Memory B cell (primary cell): ENCODE results near the gene EXOC8.
A peak's percentile ranks its signal among the peaks of the same experiment; 100 is the strongest.

ENCODE experiments used
- ATAC-seq: fragments of 150-1000 bp; cut with Tn5 transposase; 2 replicates; pipeline ENCODE4 v1.10.0; 2021; ENCODE audit warnings: low read depth, mild to moderate bottlenecking, moderate library complexity
- DNase-seq, 2 donors: peaks; one replicate each; pipeline ENCODE4 v3.0.0; 2022; ENCODE audit warnings: low spot score in 2 of 2
- H3K27ac Mint-ChIP-seq: one replicate; pipeline ENCODE4 v1.8.0; 2022; ENCODE audit warnings: mild to moderate bottlenecking, moderate library complexity, mixed read lengths
- H3K27me3 Mint-ChIP-seq: one replicate; pipeline ENCODE4 v1.8.0; 2022; ENCODE audit warnings: mixed read lengths
- H3K36me3 Mint-ChIP-seq: one replicate; pipeline ENCODE4 v1.8.0; 2022; ENCODE audit warnings: mild to moderate bottlenecking, mixed read lengths
- H3K4me1 Mint-ChIP-seq: one replicate; pipeline ENCODE4 v1.8.0; 2022; ENCODE audit warnings: mixed read lengths
- H3K4me3 Mint-ChIP-seq: one replicate; pipeline ENCODE4 v1.8.0; 2022; ENCODE audit warnings: mild to moderate bottlenecking, moderate library complexity, mixed read lengths
- H3K9me3 Mint-ChIP-seq: one replicate; pipeline ENCODE4 v1.8.0; 2022; ENCODE audit warnings: mixed read lengths

Gene EXOC8

DNA sequence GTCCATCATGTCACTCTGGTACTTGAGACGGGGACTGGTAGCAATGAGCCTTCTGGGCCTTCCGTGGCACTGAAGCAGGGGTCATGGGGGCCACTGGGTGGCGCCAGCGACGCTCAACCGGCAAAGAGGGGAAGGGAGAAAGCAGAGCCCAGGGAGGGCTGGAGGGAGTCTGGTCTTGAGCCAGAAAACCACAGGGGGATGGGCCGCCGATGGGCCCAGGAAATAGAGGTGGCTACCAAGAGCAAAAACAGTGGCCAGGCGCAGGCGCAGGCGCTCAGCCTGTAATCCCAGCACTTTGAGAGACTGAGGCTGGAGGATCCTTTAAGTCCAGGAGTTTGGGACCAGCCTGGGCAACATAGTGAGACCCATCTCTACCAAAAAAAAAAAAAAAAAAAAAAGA is 21.8 kb downstream of the EXOC8 start:
- Mint-ChIP-seq H3K36me3 (peaks cover 3% of the 10 kb centered on the region), H3K9me3 (no peaks in the 10 kb centered on the region), H3K4me3 (no peak overlapping the region), H3K27ac (no peak overlapping the region), H3K27me3 (no peaks in the 10 kb centered on the region), H3K4me1 (peaks cover 4% of the 10 kb centered on the region)
- ATAC-seq (peak; percentile 82), DNase-seq (peak; percentile 21 to 30)

- no peaks in the 10 kb centered on the region for H3K9me3 Mint-ChIP-seq
- peaks cover 4% of the 10 kb centered on the region for H3K4me1 Mint-ChIP-seq
- H3K36me3 Mint-ChIP-seq = peaks cover 3% of the 10 kb centered on the region
- DNase-seq = no peak
- no peak for ATAC-seq
- no peak overlapping the region for H3K4me3 Mint-ChIP-seq
- no peaks in the 10 kb centered on the region for H3K27me3 Mint-ChIP-seq
- H3K27ac Mint-ChIP-seq = no peak overlapping the region
Measured at GRCh38 chr1:231313661-231314060, 24.0 kb downstream of the EXOC8 start.

- Mint-ChIP-seq H3K4me3 (no peak overlapping the region), H3K9me3 (no peaks in the 10 kb centered on the region), H3K36me3 (peaks cover 3% of the 10 kb centered on the region), H3K27me3 (no peaks in the 10 kb centered on the region), H3K27ac (no peak overlapping the region), H3K4me1 (peaks cover 4% of the 10 kb centered on the region)
- DNase-seq (no peak), ATAC-seq (no peak)
Measured at GRCh38 chr1:231312432-231312788, 25.2 kb downstream of the EXOC8 start.

DNA sequence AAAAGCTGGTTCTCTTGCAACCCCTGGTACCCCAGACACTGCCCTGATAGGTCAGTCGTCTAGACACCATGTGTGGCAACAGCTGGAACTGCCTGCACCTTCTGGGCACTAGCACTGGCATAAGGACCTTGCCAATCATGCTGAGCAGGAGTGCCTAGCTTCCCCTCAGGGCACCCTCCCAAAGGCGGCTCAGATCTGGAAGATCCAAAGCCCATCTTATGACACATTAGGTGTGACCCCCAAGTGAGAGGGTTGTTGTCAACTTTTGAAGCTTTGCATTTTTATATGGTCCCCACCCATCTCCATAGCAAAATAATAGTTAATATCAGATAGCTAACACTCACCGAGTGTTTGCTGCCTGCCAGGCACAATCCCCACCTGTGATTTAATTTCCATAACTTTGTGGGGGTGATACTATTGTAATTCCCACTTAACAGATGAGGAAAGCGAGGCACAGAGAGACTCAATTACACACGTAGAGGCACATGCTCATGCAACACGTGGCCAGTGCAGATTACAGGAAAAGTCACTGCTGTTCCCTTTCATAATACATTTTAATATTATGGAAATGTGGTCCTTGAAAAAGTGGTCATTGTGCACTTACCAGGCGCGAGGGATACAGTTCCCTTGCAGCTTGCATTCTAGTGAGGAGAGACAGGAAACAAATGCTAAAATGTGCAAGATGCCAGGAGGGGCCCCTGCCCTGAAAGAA is 25.8 kb downstream of the EXOC8 start:
- H3K4me1 Mint-ChIP-seq = peaks cover 4% of the 10 kb centered on the region
- H3K4me3 Mint-ChIP-seq = no peak overlapping the region
- DNase-seq (no peak), ATAC-seq (no peak)
- H3K27me3 Mint-ChIP-seq = no peaks in the 10 kb centered on the region
- peaks cover 3% of the 10 kb centered on the region for H3K36me3 Mint-ChIP-seq
- H3K9me3 Mint-ChIP-seq = no peaks in the 10 kb centered on the region
- no peak overlapping the region for H3K27ac Mint-ChIP-seq

GRCh38 chr1:231310391-231310934 is 27.2 kb downstream of the EXOC8 start:
- Mint-ChIP-seq H3K27me3 (no peaks in the 10 kb centered on the region), H3K4me1 (no peaks in the 10 kb centered on the region), H3K36me3 (peaks cover 3% of the 10 kb centered on the region), H3K9me3 (no peaks in the 10 kb centered on the region), H3K27ac (no peak overlapping the region), H3K4me3 (no peak overlapping the region)
- DNase-seq (no peak), ATAC-seq (no peak)

DNA sequence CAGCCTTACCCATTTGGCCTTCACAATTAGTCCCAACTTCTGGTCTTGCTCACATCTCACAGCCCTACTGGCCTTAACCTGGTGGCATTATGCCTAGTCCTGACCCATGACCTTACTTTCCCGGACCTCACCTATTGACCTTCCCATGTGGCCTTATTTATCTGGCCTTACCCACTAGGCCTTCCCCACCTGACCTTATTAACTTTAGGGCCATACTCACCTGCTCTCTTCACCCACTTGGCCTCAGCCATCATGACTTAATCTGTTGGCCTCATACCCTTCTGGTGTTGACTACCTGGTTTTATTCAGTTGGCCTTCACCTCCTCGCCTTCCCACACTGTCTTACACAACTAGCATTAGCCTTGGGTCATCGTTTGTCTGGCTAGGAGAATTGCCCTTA is 35.7 kb downstream of the EXOC8 start:
- Mint-ChIP-seq H3K27me3 (no peaks in the 10 kb centered on the region), H3K4me1 (no peaks in the 10 kb centered on the region)

GRCh38 chr1:231295938-231296337 is 41.7 kb downstream of the EXOC8 start:
- Mint-ChIP-seq H3K36me3 (no peaks in the 10 kb centered on the region), H3K4me1 (no peaks in the 10 kb centered on the region), H3K27ac (no peak overlapping the region), H3K4me3 (no peak overlapping the region), H3K27me3 (no peaks in the 10 kb centered on the region), H3K9me3 (no peaks in the 10 kb centered on the region)
- ATAC-seq (no peak), DNase-seq (no peak)

More for the DNA sequence above, 35.7 kb downstream of the EXOC8 start:
- no peaks in the 10 kb centered on the region for H3K9me3 Mint-ChIP-seq
- ATAC-seq (no peak), DNase-seq (no peak)
- no peak overlapping the region for H3K27ac Mint-ChIP-seq
- H3K36me3 Mint-ChIP-seq = no peaks in the 10 kb centered on the region
- no peak overlapping the region for H3K4me3 Mint-ChIP-seq

GRCh38 chr1:231286603-231287002 is 51.0 kb downstream of the EXOC8 start:
- no peaks in the 10 kb centered on the region for H3K36me3 Mint-ChIP-seq
- no peaks in the 10 kb centered on the region for H3K9me3 Mint-ChIP-seq
- H3K27ac Mint-ChIP-seq = no peak overlapping the region
- H3K27me3 Mint-ChIP-seq = no peaks in the 10 kb centered on the region
- no peak for DNase-seq
- no peak for ATAC-seq
- H3K4me3 Mint-ChIP-seq = no peak overlapping the region
- H3K4me1 Mint-ChIP-seq = no peaks in the 10 kb centered on the region

GRCh38 chr1:231284441-231284840 is 53.2 kb downstream of the EXOC8 start:
- H3K36me3 Mint-ChIP-seq = no peaks in the 10 kb centered on the region
- ATAC-seq (no peak), DNase-seq (no peak)
- H3K27me3 Mint-ChIP-seq = no peaks in the 10 kb centered on the region
- H3K9me3 Mint-ChIP-seq = no peaks in the 10 kb centered on the region
- H3K4me3 Mint-ChIP-seq = no peak overlapping the region
- H3K27ac Mint-ChIP-seq = no peak overlapping the region
- H3K4me1 Mint-ChIP-seq = no peaks in the 10 kb centered on the region
